Stimulated activated CD4-positive, alpha-beta T cell treated with anti-CD3 and anti-CD28 coated beads, TNF-alpha, amount 100 ng/mL, for 1 hour (primary cell): ENCODE data around the gene MKI67.

Experiments
- DNase-seq, 3 donors: peaks; one replicate each; pipeline ENCODE4 v3.0.0-alpha.2; 2020; ENCODE audit warnings: low read depth in 3 of 3, low spot score in 1 of 3

The MKI67 gene

DNA sequence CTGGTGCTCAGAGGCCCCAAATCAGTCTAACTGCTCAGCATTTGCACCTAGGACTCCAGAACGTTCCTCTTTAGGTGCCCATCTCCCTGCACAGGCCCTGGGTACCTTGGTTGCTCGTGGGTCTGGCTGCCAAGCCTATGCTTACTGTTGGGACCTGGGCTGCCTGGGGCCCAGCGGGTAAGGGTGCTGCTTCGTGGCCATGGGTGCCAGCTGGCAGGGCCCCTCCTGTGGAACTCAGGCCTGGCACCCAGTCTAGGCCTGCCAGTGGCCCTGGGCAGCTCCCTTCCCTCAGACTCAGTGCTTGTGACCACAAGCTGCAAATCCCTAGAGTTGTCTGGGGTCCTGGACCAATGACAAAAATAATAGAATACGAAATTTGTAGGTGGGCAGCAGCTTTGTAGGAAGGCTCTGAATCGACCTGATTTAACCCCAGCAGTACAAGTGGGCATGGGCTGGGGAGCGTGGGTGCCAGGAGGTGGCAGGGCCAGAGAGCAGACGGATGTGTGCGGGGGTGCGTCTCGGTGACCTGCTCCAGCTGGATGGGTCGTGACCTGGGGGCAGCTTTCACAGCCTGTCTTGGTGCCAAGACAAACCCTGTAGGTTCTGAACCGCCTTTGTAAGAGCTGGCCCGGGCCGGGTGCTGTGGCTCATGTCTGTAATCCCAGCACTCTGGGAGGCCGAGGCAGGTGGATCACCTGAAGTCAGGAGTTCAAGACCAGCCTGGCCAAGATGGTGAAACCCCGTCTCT lies 69.7 kb downstream of the MKI67 start:
- DNase-seq = no peak

DNA sequence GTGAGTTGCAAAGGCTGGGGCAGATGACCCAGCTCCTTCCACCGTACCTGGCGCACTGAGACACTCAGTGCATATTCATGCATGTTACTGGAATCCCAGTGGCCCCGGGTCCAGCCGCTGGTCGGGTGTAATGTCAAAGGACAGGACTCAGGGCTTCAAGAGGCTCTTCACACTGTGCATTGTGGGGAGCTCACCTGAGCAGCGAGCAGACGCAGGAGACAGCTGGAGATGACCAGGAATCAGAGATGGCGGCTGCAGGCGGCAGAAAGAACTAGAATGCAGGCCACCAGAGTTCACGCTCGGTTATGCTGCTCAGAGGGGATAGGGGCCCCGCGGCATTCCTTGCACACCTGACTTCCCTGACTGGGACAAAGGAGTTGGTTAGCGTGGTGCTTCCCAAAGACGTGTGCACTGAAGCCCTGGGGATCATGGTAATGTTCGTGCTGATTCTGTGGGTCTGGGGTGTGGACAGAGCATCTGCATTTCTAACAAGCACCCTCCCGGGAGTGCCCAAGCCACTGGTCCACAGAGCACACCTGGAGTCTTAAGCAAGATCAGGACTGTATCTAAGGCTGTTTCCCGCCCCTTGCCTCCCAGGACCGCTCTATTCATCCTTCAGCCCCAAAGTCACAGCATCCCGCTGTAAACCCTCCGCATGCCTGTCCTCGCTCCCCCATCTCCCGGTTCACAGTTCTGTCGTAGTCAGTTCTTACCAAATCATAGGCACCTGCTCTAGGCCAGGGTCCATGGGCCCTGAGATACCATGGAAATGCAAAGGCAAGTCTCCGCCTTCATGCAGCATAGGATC lies 71.0 kb downstream of the MKI67 start:
- DNase-seq = no peak

DNA sequence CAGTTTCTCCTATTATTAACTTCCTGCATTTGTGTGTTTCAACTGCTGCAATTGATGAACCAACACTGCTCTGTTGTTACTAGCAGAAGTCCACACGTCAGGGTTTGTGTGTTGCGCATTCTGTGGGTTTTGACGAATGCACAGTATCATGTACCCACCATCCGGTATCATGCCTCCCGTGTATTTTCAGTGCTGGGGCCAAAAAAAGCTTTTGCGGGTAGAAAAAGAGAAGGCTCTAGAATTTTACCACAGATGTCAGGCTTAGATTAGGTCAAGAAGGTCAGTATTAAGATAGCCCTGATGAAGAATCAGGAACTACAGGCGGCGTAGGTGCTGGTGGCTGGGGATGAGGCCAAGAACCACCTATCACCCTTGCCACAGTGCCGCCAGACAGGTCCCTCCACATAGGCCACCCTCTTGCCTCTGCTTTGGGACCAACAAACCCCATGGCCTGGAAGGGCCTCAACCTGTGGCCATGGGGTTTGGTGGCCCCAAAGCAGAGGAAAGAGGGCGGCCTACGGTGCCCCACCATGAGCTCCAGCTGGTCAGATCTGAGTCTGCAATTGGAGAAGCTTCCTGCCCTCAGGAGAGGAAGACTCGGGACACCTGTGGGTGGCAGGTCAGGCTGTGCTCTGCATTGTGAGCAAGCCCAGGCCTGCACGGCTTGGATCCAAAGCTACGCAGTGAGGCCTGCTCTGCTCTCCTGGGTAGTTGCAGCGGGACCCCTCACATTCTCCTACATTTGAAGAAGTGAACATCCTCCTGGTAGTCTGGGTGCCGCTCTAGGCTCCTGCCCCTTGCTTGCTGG lies 71.9 kb downstream of the MKI67 start:
- no peak for DNase-seq

DNA sequence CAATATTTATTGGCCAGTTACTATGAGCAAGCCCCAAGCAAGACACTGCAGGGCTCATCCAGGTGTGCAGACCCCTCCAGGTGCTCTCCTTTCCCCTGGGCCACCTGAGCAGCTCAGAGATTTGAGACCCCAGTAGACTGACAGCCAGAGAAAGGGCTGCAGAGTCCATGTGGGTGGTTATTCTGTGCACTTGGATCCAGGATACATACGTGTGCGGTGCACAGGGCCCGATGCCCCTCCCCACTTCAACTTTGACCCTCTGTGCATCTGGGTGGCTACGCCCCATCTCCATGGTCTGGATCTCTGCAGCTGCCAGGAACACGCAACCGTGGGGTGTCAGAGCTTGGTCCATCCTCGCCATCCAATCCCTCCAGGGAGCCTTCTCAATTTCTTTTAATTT lies 72.9 kb downstream of the MKI67 start:
- DNase-seq = no peak

DNA sequence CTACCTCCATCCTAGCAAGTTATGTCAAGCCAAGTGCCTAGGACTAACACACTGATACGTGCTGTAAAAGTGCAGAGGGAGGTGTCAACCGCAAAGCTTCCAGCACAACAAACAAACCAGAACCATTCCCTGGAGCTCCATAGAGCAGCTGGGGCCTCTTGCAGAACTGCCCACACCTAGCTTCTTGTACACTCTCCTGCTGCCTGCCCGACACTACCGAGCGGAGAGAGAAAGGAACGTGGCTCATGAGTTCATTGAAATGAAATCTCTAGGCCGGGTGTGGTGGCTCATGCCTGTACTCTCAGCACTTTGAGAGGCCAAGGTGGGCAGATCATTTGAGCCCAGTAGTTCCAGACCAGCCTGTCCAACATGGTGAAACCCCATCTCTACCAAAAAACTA lies 73.5 kb downstream of the MKI67 start:
- DNase-seq = no peak

DNA sequence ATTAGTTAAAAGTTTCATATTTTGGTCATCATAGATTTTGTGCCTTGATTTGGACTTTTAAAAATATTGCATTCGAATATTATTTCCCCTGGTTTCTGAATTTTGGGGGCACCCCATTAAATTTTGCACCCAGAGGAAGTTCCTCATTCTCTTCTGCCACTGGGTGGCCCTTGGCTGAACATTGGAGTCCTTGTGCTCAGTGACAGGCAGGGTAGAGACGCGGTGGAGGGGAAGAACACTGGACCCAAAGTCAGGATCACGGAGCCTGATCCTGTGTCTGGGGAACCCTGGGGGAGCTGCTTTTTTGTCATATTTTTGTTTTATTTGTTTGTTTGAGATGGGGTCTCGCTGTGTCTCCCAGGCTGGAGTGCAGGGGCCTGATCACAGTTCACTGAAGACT lies 74.7 kb downstream of the MKI67 start:
- DNase-seq = no peak

DNA sequence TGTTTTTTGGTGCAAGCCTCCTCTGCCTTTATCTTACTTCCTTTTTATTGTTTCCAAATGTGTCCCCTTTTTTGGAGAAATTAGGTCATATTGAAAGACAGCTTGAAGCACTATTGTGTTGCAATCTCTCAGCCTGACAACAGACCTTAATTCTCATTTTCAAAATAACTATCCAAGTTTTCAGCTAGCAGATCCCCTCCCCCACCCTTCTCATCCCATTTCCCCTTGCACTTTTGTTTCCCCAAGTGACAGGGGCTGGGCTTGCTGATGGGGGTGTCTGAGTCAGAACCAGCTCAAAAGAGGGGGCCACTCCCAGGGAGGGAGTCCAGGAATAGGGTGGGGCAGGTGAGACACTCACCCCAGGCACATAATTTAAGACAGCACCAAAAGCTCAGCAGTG lies 75.3 kb downstream of the MKI67 start:
- DNase-seq = no peak

DNA sequence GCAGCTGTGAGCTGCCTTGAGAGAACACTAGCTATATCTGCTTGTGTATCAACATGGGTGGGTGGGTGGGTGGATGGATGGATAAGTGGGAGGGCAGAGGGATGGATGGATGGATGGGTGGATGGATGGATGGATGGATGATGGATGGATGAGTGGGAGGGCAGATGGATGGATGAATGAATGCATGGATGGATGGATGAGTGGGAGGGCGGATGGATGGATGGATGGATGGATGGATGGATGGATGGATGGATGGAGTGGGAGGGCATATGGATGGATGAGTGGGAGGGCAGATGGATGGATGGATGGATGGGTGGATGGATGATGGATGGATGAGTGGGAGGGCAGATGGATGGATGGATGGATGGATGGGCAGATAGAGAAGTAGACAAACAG lies 76.1 kb downstream of the MKI67 start:
- no peak for DNase-seq

DNA sequence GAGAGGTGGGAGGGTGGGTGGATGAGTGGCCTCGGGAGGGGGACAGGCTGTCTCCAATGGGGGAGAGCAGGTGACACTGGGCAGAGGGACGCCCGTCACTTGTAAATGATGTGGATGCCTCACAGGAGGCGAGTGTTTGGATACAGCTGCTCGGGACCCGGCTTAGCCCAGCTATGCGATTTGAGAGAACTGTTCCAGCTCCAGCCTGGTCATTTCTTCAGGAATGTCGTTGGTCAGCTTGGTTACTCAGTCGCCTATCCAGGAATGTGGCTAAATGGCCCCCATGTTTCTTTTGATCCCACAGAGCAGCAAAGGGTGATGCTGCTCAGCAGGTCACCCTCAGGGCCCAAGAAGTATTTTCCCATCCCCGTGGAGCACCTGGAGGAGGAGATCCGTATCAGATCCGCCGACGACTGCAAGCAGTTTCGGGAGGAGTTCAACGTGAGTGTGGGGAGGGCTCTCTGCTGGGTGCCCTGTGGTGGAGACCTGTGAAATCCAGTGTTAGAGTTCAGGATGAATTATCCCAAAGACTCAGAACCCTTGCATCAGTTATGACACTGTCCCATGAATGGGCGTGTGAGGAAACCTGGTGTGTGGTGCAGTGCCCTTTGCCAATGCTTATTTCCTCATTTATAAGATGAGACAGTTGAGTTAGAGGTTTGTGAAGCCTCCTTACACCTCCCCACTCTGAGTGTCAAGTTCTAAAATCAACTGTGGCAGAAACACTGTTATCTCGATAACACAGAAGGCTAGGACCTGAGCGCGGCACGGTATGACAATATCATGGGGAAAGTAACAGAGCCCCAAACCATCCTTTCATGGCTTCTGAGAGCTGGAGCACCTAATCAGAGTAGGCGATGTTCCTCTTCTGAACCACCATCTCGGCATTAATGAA lies 76.8 kb downstream of the MKI67 start:
- no peak for DNase-seq

DNA sequence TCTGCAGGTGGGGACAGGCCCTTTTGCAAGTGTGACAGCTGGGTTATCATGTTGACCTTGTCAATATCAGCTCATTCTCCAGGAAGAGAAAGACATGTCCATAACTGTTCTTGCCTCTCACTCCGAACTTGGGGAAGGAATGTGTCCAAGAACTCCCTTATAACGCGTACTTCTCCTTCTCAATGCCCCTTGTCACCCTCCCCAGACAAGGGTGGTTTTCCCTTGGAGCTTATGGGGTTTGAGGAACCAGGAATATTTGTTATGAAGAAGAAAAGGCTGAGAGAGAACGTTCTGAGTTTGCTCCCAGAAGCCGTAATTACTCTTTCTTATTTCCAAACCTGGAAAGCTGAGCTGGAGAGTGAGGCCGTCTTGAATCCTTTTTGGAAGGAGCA lies 77.4 kb downstream of the MKI67 start:
- no peak for DNase-seq

DNA sequence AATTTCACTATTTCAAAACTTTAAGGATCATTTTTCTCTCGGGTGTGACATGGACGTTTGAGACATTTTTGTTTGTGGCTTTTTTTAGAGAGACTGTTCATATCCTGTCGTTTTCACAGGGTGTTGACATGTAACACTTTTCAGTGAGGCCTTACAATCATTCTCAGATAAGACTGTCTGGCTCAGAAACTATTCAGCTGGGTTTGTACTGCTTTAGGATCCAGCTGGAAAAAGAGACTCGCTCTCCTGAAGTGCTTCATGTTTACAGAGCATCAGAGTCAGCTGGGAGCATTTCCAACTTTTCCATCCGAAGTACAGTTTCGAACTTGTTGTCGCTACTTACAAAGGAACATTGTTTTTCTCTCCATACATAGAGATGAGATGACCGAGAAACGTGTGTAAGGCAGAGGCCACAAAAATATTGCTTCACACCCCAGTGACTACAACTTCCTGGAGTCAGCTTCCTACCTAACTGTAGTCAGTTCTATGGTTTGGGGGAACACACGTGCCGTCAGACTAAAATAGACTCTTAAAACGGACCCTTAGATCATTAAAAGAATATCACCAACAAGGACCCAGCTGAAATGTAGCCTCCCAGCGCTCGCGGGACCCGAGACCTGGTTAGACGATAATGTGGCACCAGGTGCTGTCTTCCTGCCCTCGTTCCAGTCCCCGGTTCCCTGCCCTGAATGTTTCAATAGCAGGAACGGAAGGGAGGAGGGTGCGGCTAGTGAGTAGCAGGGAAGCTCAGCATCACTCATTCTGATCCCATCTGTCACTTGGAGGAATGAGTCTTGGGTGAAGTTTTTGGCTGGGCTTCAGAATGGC lies 78.0 kb downstream of the MKI67 start:
- DNase-seq = no peak

DNA sequence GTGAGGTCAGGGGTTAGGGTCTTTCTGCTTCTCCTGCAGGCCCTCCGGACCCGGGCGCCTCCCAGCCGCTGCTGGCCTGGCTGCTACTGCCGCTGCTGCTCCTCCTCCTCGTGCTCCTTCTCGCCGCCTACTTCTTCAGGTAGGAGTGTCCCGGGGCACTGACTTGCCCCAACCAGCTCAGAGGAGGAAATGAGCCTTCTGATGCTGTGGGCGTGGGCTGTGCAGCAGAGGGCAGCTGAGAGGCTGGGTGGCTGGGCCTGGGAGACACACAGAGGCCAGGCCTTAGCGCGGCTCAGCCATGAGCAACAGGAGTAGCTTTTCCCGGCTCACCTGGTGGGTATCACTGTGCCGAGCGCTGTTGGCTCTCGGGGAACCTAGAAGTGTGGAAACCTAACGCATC lies 78.9 kb downstream of the MKI67 start:
- DNase-seq = peak; percentile 52 to 63 (median 56)

DNA sequence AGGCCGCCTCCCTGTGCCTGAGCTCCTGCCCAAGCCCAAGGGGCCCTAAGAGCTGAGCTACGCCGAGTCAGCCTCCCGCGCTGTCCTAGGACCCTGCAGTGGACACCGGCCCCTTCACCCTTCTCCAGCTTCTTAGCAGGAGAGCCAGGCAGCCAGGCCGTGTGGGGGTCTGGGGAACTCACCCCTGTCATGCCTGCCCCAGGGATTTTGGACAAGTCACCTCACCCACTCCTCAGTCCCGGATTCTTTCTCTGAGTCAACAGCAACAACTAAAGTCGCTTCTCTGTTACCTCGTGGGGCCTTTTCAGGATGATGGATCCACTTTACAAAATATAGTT lies 79.3 kb downstream of the MKI67 start:
- DNase-seq = no peak
